Endodermal cell (in vitro differentiated cells): ENCODE measurements around the gene ARNT2. TPM values are rescaled to one million over a fixed set of nuclear protein-coding genes. Genes with fewer than 3 reads are reported as not detected.

ENCODE experiments used
- DNase-seq: peaks from one replicate; pipeline ENCODE4 v3.0.0-alpha.2; 2017
- H3K27ac ChIP-seq: 2 replicates; pipeline ENCODE4 v1.5.1; 2013; ENCODE audit warnings: mild to moderate bottlenecking, low read depth, low read length, moderate library complexity
- H3K27me3 ChIP-seq: 2 replicates; pipeline ENCODE4 v1.6.1; 2013; ENCODE audit warnings: mild to moderate bottlenecking, low read length, moderate library complexity; ENCODE audit not compliant: insufficient read depth, control insufficient read depth, poor library complexity, severe bottlenecking
- H3K36me3 ChIP-seq: 2 replicates; pipeline ENCODE4 v1.7.0; 2013; ENCODE audit warnings: mild to moderate bottlenecking, low read length, moderate library complexity; ENCODE audit not compliant: control insufficient read depth, insufficient read depth
- H3K4me1 ChIP-seq: one replicate; pipeline ENCODE4 v1.7.0; 2013; ENCODE audit warnings: low read length; ENCODE audit not compliant: control insufficient read depth, insufficient read depth
- H3K4me3 ChIP-seq: 2 replicates; pipeline ENCODE4 v1.5.1; 2013; ENCODE audit warnings: mild to moderate bottlenecking, low read length, moderate library complexity
- H3K9ac ChIP-seq: 2 replicates; pipeline ENCODE4 v1.6.1; 2013; ENCODE audit warnings: mild to moderate bottlenecking, low read length, moderate library complexity; ENCODE audit not compliant: poor library complexity, severe bottlenecking; ENCODE audit errors: extremely low read depth
- H3K9me3 ChIP-seq: 2 replicates; pipeline ENCODE4 v1.6.1; 2013; ENCODE audit warnings: mild to moderate bottlenecking, low read length, moderate library complexity; ENCODE audit not compliant: control insufficient read depth
- H3K27ac Mint-ChIP-seq: 2 replicates; pipeline ENCODE4 v1.8.0; 2020; ENCODE audit warnings: mixed read lengths
- H3K27me3 Mint-ChIP-seq: 2 replicates; pipeline ENCODE4 v1.8.0; 2021; ENCODE audit warnings: mild to moderate bottlenecking, mixed read lengths; ENCODE audit not compliant: insufficient read depth
- H3K36me3 Mint-ChIP-seq: 2 replicates; pipeline ENCODE4 v1.8.0; 2020; ENCODE audit warnings: low read depth, mixed read lengths
- H3K4me1 Mint-ChIP-seq: 2 replicates; pipeline ENCODE4 v1.8.0; 2020; ENCODE audit warnings: mixed read lengths
- H3K4me3 Mint-ChIP-seq: 2 replicates; pipeline ENCODE4 v1.8.0; 2020; ENCODE audit warnings: mild to moderate bottlenecking, moderate library complexity, mixed read lengths
- H3K9me3 Mint-ChIP-seq: 2 replicates; pipeline ENCODE4 v1.8.0; 2020; ENCODE audit warnings: mild to moderate bottlenecking, mixed read lengths
- CTCF ChIP-seq: fragments of 200-600 bp; sonication (generic); conservative IDR thresholded peaks from 2 replicates; pipeline ENCODE4 v1.5.0; 2021; ENCODE audit warnings: antibody characterized with exemption, mild to moderate bottlenecking
- WGBS, 2 experiments: methylation state at CpG; one replicate each; pipeline versions ENCODE4 v1.1.5 to v1.1.7; 2013; ENCODE audit warnings: missing lambda C conversion rate in 2 of 2, mixed read lengths in 1 of 2; ENCODE audit not compliant: insufficient coverage in 1 of 2, insufficient read length in 1 of 2; 5-methylcytosine and 5-hydroxymethylcytosine counted together
- total RNA-seq, 2 donors: library from RNA; stranded (reverse); fragmentation: NEBNext Ultra II Directional in 1 of 2; extraction: Animal tissue kit (Norgen Biotek cat#: 25700) in 1 of 2; gene quantifications; 2 replicates in 1 of 2; 3 replicates in 1 of 2; pipeline ENCODE4 v1.2.1, GENCODE V29; 2021

Gene ARNT2
- total RNA-seq, 2 donors from 2014 or later, result 8.0 to 15.9 TPM

- Mint-ChIP-seq H3K4me1 (peaks cover 22% of the 10 kb centered on the region), H3K9me3 (no peaks in the 10 kb centered on the region), H3K36me3 (peaks cover 3% of the 10 kb centered on the region), H3K27me3 (no peaks in the 10 kb centered on the region), H3K27ac (no peak overlapping the region), H3K4me3 (no peak overlapping the region)
- Histone ChIP-seq H3K27ac (no peak overlapping the region), H3K4me1 (peaks cover 8% of the 10 kb centered on the region), H3K27me3 (no peaks in the 10 kb centered on the region), H3K36me3 (no peaks in the 10 kb centered on the region), H3K9ac (no peak overlapping the region), H3K9me3 (no peaks in the 10 kb centered on the region), H3K4me3 (no peak overlapping the region)
- no peak for DNase-seq
- no peak for TF ChIP-seq CTCF
- WGBS, 2 experiments, result 93 to 100% methylated on average over 3 to 4 of the region's 4 CpGs
These were observed 60.9 kb downstream of the ARNT2 start for GRCh38 chr15:80464951-80465625.

GRCh38 chr15:80465626-80466005 lies 61.4 kb downstream of the ARNT2 start:
- no peak overlapping the region for H3K9ac ChIP-seq
- peaks cover 8% of the 10 kb centered on the region for H3K4me1 ChIP-seq
- Mint-ChIP-seq H3K9me3 (no peaks in the 10 kb centered on the region), H3K36me3 (peaks cover 8% of the 10 kb centered on the region), H3K4me1 (peaks cover 22% of the 10 kb centered on the region), H3K27ac (no peak overlapping the region), H3K27me3 (no peaks in the 10 kb centered on the region), H3K4me3 (no peak overlapping the region)
- no peaks in the 10 kb centered on the region for H3K36me3 ChIP-seq
- no peak overlapping the region for H3K4me3 ChIP-seq
- WGBS, 2 experiments, result 92 to 100% methylated on average over 3 to 5 of the region's 5 CpGs
- TF ChIP-seq CTCF, result no peak
- H3K9me3 ChIP-seq, result no peaks in the 10 kb centered on the region
- H3K27me3 ChIP-seq, result no peaks in the 10 kb centered on the region
- no peak overlapping the region for H3K27ac ChIP-seq
- DNase-seq, result no peak

- H3K36me3 Mint-ChIP-seq, result peaks cover 15% of the 10 kb centered on the region
- H3K4me1 ChIP-seq, result peaks cover 8% of the 10 kb centered on the region
- H3K27me3 Mint-ChIP-seq, result no peaks in the 10 kb centered on the region
- no peak for DNase-seq
- peaks cover 23% of the 10 kb centered on the region for H3K4me1 Mint-ChIP-seq
- no peaks in the 10 kb centered on the region for H3K9me3 ChIP-seq
- 87 to 89% methylated on average over 2 of the region's 2 CpGs for WGBS, 2 experiments
- no peaks in the 10 kb centered on the region for H3K36me3 ChIP-seq
- no peak overlapping the region for H3K4me3 ChIP-seq
- no peaks in the 10 kb centered on the region for H3K27me3 ChIP-seq
- H3K9ac ChIP-seq, result no peak overlapping the region
- no peak overlapping the region for H3K27ac Mint-ChIP-seq
- no peak overlapping the region for H3K27ac ChIP-seq
- no peak overlapping the region for H3K4me3 Mint-ChIP-seq
- H3K9me3 Mint-ChIP-seq, result no peaks in the 10 kb centered on the region
- no peak for TF ChIP-seq CTCF
These were observed 62.4 kb downstream of the ARNT2 start for GRCh38 chr15:80466543-80466942.
